CD4-positive, alpha-beta T cell treated with Interleukin-4 for 1 hour (primary cell): Measurements from ENCODE around the gene NUDT2.

ENCODE experiments used
- DNase-seq, 2 donors: peaks; one replicate each; pipeline ENCODE4 v3.0.0-alpha.2; 2020 to 2022

Gene NUDT2

DNA sequence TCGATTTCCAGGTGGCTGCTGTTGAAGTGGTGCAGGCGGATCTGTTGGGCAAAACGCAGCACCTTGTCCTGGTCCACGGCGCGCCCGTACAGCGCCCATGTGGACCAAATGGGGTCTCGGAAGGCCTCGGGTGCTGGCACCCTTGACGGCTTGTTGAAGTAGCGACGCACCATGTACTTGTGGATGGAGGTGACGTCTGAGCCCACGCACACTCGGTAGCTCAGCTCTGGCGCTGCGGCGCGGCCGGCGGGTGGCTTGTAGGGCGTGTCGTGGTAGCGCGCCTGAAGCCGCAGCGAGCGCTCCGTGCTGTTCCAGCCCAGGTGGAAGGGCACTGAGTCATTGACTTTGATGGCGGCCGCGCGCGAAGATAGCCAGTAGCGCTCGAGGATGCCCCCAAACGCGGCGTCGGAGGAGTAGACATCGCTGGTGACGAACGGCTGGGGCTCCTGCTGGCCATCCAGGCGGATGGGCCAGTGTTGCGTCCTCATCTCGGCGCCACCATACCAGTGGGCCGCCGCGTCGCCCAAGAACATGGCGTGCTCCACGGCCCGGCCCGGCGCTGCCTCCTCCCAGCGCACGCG is 42.6 kb downstream of the NUDT2 start:
- no peak for DNase-seq

DNA sequence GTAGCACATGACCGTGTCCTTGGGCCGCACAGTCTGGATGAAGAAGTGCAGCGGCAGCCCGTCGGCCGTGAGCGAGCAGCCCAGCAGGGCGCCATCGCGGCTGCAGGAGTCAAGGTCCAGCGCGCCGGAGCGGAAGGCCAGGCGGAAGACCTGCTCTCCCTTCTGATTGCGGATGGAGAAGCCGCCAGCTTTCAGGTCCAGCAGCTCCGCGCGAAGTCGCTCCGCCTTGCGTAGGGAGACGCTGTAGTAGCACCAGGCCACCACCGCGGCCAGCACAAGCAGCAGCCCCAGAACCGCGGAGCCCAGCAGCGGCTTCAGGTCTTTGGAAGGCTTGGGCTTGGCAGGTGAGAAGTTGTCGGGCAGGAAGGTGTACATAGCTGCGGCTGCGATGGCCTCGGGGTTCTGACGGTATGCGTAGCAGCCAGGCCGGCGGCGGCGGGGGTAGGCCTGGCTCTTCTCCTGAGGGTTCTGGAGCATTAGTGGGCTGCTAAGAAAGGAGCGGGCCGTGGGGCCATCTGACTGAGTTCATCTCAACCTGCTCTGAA is 43.2 kb downstream of the NUDT2 start:
- no peak for DNase-seq

DNA sequence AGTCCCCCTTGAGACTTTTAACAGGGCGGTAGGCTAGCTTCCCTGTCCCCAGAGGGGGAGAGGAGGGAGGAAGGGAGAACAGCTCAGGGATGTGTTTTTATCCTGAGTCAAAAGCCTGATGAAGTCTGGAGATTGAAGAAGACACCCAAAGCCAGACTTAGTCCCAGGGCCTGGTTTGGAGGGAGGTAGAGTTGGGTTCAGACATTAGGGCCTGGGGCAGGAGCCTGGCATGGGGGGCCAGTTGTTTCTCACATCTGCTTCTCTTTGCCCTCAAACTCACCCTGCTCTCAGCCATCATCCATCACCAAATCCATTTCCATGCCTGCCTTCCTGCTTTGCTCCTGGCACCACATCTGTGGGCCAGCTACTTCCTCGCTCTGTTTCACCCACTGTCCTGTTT is 44.4 kb downstream of the NUDT2 start:
- no peak for DNase-seq

DNA sequence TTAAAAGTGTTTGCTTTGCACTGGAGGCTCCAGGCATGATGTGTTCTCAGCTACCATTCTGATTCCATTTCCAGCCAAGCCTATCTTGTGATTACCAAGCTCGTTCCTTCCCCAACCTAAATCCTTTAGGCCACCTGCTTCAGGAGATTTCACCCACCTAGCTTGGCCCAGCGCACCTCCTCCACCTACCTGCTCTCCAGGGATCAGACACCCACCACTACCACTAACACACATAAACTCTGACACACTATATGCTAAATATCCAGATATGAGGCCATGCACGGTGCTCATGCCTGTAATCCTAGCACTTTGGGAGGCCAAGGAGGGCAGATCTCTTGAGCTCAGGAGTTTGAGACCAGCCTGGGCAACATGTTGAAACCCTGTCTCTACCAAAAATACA is 45.0 kb downstream of the NUDT2 start:
- no peak for DNase-seq

DNA sequence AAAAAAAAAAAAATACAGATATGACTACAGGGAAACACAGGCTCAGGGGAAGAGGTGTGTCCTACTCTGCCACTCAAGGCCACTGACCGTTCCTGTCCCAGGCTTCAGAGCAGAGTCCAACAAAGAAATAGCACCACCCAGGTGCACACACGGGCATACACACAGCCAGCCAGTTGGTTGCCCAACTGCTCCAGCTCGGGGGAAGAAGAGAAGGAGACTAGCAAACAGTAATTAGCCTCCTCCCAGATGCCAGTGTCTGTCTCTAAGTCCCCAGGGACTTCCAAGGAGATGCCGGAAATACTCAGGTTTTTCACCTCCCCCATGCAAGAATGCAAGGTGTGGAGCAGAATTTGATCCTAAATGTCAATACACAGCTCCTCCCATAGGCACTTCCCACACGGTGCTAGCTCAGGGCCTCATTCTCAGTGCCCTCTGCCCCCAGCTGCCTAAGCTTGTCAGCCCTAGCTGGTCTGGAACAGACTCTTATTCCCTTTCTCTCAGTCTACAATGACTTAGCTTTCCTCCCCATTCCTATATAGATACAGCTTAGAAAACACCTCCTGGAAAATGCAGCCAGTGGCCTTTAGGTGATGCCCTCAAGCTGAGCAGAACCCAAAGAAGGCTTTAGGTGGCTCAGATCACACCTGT is 45.7 kb downstream of the NUDT2 start:
- no peak for DNase-seq

DNA sequence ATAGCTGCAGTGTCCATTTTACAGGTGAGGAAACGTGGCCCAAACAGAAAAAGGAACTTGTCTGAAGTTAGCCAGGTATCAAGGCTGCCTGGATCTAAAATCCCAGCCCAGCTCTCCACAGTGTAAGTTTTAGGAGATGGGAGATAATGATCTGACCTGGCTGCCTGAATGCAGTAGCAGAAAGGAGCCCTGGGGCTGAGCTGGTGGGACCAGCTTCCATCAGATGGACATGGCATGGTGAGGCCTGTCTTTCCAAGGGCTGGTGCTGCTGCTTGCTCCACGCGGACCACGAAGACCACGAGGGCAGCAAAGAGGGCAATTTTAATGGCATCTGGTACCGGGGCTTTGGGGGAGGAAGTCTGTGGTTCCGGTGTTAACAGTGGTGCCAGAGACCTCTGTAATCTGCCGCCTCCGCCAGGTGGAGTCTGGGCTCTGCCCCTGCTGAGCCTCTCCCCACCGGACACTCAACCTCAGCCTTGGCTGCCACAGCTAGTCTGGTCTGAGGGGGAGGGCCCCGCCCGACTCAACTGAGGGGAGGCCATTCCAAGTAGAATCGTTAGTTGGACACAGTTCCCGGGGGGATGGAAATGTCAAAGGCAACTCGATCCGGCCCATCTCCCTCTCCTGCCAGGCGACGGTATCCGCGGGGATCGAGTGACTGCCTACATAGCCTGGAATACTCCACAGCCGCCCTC is 46.7 kb downstream of the NUDT2 start:
- DNase-seq, result peak; percentile 62 to 63

DNA sequence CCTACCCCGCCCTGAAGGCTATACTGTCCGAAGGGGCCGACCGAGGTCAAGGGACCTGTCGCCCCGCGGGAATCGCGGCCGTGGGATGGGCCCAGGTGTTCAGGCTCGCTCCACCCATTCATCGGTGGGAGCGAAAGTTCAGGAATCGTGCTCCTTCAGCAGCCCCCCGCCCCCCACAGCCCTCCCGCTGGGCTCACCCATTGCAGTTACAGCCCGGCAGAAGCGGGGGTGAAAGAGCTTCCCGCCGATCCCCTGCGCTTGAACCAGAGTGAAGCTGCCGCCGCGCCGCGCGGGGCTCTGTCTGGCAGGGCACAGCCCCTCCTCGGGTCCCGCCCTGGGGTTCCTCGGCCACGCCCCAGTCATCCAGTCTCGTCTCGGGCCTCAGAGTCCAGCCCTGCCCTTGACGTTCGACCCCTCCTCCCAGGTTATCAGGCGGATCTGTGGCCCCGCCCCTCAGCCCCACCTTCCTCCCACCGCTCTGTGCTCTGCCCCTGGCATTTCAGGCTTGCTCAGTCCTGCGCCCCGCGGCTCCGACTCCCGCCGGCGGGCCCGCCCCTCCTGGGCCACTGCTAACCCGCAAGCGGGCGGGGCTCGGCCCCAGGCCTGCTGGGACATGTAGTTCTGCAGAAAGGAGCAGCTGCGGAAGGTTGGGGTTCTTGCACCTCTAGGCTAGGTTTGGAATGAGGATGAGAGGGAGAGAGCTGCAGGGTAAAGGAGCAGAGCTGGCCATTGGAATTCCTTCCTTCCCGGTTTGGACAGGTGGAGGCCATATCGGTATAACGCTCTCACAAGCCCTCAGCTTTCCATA is 47.4 kb downstream of the NUDT2 start, which contains the start of gene MYORG:
MYORG (minus strand) TSS at position 303 of the 808 bp plus-strand sequence. CDS start 3,955 bp downstream, outside the sequence.
- peak; percentile 98 for DNase-seq

DNA sequence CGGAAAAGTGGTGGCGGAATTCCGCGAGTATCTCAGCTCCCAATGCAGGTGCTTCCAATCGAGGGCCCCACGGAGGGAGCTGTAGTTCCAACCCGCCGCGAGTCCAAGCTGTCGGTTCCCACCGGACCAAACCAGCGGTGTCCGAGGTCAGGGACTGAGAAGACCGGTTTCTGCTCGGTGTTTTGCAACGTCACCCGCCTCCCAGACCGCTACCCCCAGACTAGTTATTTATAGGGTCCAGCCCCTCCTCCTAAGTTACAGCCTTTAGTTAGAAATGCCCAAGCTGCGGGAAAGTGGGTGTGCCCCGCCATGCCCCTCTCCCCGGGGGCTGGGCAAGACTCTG is 48.0 kb downstream of the NUDT2 start:
- no peak for DNase-seq

DNA sequence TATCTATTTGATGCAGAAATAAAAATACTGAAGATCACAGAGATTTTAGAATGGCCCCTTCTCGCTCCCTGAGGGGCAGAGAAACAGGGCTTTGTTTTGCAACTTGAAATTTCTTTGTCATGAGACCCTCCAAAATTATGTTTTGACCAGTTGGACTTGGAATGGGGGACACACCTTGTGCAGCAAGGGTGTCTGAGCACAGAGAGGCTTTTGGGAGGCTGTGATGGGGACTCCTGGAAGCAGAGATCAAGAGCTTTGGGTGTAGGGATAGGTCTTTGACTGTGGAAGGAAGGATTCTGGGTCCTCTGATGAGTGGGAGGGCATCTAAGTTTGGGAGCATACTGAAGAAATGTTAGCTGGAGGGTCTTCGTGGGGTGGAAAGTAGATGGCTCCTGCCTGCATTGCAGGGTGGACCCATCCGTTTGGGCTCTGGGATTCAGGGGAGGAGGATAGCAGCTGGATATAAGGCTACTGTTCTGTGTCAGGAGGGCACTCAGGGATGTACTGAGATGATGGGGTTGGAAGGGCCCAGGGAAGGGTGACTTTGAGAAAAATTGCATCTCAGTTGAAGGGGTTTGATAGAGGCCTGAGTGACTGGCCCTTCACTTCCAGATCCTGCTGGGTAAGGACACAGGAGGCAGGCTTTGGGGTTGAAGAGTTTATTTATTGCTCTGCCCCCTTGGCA is 49.1 kb downstream of the NUDT2 start:
- no peak for DNase-seq

DNA sequence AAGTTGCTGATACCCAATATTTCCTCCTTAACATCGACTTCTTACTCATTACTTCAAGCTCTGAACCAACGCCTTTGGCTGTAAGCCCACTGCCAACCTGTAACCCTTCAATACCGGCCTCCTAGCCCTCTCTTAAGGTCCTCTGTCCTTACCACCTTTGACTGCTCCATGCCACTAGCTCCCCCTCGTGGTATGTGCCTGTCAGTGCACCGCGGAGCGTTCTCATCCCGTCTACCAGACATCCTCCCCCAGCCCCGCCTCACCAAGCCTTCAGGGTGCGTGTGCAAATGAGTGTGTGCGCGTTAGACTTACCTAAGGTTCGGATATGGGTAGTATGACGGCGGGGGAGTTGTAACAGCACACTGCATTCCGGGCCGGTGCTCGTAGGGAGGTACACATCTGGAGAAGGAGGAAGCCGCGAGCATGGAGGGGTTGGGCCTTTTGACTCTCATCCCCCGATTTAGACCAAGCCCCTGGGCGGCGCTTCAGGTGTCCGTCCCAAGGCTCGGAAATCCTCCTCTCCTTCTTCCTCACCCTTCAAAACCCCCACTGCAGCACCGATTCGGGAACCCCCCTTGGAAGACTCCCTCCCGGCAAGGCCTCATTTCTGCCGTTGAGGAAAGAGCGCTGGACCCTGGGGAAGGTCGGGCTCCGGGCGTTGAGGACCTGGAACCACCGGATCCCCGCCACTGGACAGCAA is 50.1 kb downstream of the NUDT2 start:
- DNase-seq, result peak; percentile 91 to 93

DNA sequence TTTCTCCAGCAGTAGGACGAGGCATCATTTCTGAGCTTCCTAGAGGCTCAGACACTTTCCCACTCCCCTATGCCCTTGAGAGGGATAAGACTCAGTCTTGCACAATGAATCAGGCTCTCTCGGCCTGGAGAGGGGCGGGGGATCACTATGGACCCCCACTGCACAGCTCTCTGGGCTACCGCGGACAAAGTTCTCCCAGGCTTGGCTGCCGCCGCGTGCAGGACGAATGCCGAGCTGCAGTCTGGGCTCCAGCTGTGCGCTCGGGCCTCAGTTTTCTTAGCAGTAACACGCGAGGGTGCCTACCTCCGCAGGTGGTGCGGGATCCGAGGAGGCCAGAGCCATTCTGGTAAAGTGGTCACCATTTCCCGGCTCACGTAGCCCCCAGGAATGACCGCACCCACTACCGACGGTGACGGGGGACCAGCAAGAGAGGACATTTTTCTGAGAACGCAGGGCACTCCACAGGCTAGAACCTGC is 50.7 kb downstream of the NUDT2 start:
- DNase-seq, result no peak

DNA sequence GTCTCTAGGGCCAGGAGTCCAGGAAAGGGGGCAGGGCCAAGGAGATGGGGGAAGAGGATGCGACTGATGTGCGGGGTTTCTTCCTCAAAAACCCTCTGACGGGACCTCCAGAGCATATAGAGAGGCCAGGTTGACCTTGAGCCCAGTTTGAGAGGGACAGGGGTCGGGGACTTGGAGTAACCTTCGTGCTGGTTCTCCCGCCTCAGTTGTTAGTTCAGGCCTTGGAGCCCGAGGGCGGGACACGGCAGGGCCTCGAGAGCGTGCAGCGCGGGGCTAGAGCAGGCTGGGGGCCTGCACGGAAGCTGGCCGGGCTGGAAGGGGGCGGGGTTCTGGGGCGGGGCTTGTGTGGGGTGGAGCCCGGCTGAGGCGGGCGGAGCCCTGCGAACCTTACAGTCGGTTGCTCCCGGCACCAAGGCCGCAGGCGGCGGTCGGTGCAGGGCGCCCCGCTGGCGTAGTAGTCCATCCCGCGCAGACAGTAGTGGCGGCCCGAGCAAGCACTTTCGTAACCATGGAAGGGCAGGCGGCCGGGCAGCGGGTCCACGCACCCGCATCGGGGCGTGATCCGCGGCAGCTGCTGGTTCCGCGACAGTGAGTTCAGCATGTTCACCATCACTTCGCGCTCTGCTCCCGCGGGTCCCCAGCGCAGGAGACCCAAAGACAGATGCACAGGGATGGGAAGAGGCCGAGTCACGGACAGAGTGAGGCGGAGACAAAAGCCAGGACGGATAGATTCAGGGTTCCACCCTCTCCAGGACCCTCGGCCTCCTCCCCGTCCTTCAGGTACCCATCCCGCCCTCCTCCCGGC is 51.3 kb downstream of the NUDT2 start:
- peak; percentile 80 to 84 for DNase-seq

DNA sequence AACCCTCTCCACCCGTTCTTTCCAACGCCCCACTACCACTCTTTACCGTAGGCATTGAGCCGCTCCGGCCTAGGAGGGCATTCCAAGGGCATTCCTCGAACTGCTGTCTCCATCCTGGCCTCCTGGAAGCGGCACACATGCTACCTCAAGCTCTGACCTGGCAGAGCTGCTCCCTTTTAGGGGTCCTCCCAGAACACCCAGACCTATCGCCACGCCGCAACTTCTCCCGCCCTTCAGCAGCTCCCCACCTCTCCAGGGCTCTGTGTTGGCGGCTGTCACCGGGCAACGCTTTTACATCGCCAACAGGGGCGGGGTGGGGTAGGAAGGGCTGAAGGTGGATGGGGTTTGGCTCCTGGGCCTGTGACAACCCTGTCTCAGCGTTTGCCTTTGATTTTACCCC is 52.0 kb downstream of the NUDT2 start:
- peak in 1 of 2 donors; percentile 34 for DNase-seq

DNA sequence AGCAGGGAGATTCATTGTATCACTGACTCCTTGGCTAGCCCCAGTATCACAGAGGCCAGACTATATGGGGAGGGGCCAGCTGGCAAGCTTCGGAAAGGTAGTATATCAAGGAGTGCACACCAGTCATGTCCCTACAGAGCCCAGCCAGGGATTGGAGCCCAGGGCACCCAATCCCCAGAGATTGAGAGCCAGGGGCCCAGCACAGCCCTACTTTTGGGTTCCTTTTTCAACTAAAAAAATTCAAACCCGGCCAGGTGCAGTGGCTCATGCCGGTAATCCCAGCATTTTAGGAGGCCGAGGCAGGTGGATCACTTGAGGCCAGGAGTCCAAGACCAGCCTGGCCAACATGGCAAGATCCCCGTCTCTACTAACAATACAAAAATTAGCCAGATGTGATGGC is 52.7 kb downstream of the NUDT2 start:
- DNase-seq, result no peak

DNA sequence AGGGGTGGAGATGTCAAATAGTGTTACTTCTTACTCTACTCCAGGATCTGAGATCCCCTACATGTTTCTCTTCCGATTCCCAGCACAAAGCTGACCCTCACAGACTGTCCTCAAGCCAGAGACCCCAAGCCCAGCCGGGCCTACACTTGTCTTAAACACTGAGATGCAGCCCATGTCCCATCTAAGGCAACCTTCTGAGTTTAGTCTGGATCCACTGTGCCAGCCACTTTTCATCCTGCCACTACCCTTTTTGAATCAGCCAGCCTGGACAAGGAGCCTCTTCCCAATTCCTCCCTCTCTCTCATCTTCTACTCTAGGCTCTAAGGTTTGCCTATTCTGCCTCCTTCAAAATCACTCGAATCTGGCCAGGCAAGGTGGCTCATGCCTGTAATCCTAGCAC is 53.5 kb downstream of the NUDT2 start:
- no peak for DNase-seq

DNA sequence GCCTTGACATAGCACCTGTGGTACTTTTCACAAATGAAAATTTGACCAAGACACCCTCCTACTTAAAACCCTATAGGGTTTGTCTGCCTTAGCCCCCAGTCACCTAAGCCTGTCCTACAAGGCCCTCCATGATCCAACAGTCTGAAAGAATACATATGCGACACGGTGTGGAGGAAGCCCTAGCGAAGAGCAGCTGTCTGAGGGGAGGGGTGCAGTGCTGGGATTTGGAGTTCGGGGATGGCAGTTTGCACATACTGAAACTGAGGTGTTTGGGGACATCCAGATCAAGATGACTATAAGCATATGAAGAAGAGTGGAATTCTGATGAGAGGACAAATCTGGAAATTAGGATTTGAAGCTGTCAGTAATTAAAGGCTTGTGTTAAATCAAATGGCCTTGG is 54.5 kb downstream of the NUDT2 start:
- DNase-seq, result no peak

DNA sequence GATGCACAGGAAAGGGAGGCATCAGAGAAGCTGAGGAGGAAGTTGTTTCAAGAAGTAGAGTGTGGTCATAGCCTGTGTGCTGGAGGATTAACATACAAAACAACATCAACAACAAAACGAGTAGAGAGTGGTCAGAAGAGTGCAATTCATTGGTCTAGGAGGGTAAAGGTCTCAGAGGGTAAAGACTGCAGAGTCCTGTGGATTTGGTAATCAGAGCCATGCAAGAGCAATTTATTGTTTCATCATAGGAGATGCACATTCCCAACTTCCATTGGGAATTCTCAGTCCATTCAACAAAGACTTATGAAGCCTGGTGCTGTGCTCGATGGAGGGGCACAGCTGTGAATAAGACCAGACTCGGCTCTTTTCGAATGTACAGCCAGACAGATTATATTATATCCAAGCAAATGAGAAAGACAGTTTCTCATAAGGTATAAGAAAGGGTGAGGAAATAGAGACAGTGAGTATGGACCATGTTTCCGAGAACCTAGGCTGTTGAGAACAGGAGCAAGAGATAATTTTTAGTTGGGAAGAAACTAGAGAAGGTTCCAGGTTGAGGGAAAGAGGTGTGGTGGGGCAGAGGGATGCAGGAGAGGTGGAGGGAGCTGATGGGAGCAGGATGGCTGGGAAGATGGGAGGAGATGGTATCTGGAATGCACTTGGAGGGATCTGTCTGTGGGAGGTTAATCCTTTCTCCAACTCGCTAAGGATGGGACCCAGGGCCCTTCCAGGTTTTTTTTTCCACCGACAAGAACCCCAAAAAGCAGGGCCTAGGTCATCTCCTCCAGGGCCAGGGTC is 55.2 kb downstream of the NUDT2 start:
- DNase-seq, result no peak

DNA sequence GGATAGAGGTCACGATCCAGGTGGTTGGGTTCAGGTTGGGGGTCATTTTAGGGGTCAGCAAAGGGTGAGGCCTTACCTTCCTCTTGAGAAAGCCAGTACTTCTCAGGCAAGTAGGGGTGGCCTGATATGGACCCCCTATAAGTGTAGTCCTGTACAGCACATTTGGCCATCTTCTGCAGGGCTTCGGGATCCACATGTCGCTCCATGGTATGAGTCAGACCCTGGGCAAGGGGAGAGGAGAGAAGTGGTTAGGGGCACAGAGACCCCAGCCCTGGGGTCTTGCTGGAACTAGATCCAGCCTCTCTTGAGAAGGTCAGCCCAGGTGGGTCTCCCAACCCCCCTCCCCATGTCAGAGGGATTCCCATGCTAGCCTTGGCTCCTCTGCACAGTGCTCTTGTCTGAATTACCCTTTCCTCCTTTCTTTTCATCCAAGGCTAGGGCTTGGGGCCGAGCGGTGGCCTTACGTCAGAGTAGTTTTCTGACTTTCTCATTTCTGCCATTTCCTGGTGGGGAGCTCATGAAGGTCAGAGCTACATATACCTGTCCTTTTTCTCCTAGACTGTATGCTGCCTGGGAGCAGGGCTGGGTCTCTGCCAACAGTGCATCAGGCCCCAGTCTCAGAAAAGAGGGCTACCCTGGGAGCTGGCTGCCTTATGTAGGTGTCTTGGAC is 56.3 kb downstream of the NUDT2 start:
- DNase-seq, result no peak

DNA sequence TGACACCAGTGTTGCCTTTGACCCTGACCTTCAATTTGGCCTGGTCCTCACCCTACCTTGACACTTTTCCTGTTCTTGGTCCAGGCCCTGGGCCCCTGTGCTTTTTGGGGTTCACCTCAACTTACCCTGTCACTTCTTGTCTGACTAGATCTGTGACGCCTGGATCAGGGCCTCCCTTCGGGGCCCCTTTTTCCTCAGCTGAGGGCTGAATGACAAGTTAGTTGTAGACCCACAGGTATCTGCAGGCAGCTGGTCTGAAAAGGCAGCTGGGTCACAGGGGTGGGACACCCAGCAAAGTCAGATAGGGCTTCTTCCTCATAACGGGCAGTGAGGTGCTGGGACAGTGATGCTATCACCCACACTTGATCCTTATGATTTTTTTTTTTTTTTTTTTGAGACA is 57.3 kb downstream of the NUDT2 start:
- DNase-seq, result no peak

DNA sequence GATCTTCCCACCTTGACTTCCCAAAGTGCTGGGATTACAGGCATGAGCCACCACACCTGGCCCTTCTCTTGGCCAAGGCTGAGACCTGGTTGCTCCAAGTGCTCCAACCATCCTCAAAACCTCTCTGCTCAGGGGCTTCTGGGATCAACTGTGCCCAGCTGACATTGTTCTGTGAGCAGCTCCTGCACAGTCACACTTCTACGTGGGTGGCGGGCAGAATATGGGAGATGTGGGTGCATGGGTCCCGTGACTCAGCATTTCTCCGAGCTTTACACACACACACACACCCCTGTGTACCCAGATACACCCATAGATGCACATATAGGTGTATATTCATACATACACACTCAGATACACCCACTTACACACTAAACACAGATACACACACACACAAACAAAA is 57.9 kb downstream of the NUDT2 start:
- no peak for DNase-seq
